Astrocyte (in vitro differentiated cells and primary cell): Measurements from ENCODE around the gene INAVA. TPM values are rescaled to one million over a fixed set of nuclear protein-coding genes. Genes with fewer than 3 reads are reported as not detected.

Experiments
- DNase-seq: peaks from one replicate; pipeline ENCODE4 v3.0.0-alpha.2; 2010; ENCODE audit warnings: low read depth
- FAIRE-seq: peaks from 2 replicates; lab custom pipeline; 2011; peaks lifted over from hg19 to GRCh38; lab: Jason Lieb, UNC
- H2AFZ ChIP-seq: 2 replicates; pipeline ENCODE4 v1.6.0; 2012; ENCODE audit warnings: low read depth, low read length, inconsistent platforms
- H3K27ac ChIP-seq: 2 replicates; pipeline ENCODE4 v1.5.1; 2011; ENCODE audit warnings: low read depth, low read length, inconsistent platforms
- H3K27me3 ChIP-seq: 2 replicates; pipeline ENCODE4 v1.6.0; 2011; ENCODE audit warnings: low read length, inconsistent platforms; ENCODE audit not compliant: insufficient read depth
- H3K36me3 ChIP-seq: 2 replicates; pipeline ENCODE4 v1.5.1; 2011; ENCODE audit warnings: low read length, inconsistent platforms; ENCODE audit not compliant: insufficient read depth
- H3K4me1 ChIP-seq: 2 replicates; pipeline ENCODE4 v1.5.1; 2011; ENCODE audit warnings: low read length, inconsistent platforms; ENCODE audit not compliant: insufficient read depth
- H3K4me2 ChIP-seq: 2 replicates; pipeline ENCODE4 v1.6.0; 2012; ENCODE audit warnings: low read length, inconsistent platforms
- H3K4me3 ChIP-seq: 2 replicates; pipeline ENCODE4 v1.5.1; 2011; ENCODE audit warnings: low read depth, mild to moderate bottlenecking, low read length, inconsistent platforms; ENCODE audit not compliant: insufficient read depth
- H3K79me2 ChIP-seq: 2 replicates; pipeline ENCODE4 v1.6.0; 2012; ENCODE audit warnings: mild to moderate bottlenecking, low read length, inconsistent platforms; ENCODE audit not compliant: insufficient read depth
- H3K9ac ChIP-seq: 2 replicates; pipeline ENCODE4 v1.6.0; 2012; ENCODE audit warnings: mild to moderate bottlenecking, low read length, inconsistent platforms
- H3K9me3 ChIP-seq: 2 replicates; pipeline ENCODE4 v1.5.1; 2012; ENCODE audit warnings: low read depth, mild to moderate bottlenecking, low read length, inconsistent platforms; ENCODE audit not compliant: insufficient read depth
- H4K20me1 ChIP-seq: 2 replicates; pipeline ENCODE4 v1.6.0; 2012; ENCODE audit warnings: low read length, inconsistent platforms; ENCODE audit not compliant: insufficient read depth
- H3K27ac Mint-ChIP-seq: one replicate; pipeline ENCODE4 v1.8.0; 2021; ENCODE audit warnings: mild to moderate bottlenecking, mixed read lengths; ENCODE audit not compliant: unreplicated experiment
- H3K27me3 Mint-ChIP-seq: one replicate; pipeline ENCODE4 v1.8.0; 2021; ENCODE audit warnings: low read depth, mixed read lengths; ENCODE audit not compliant: unreplicated experiment
- H3K36me3 Mint-ChIP-seq: one replicate; pipeline ENCODE4 v1.8.0; 2021; ENCODE audit warnings: low read depth, mixed read lengths; ENCODE audit not compliant: unreplicated experiment
- H3K4me1 Mint-ChIP-seq: one replicate; pipeline ENCODE4 v1.8.0; 2021; ENCODE audit warnings: low read depth, mixed read lengths; ENCODE audit not compliant: unreplicated experiment
- H3K4me3 Mint-ChIP-seq: one replicate; pipeline ENCODE4 v1.8.0; 2021; ENCODE audit warnings: mild to moderate bottlenecking, moderate library complexity, mixed read lengths; ENCODE audit not compliant: unreplicated experiment
- H3K9me3 Mint-ChIP-seq: one replicate; pipeline ENCODE4 v1.8.0; 2021; ENCODE audit warnings: mild to moderate bottlenecking, mixed read lengths; ENCODE audit not compliant: unreplicated experiment
- EZH2 ChIP-seq: IDR thresholded peaks from 2 replicates; pipeline ENCODE4 v1.6.1; 2012; ENCODE audit warnings: mild to moderate bottlenecking, low read length, inconsistent platforms; ENCODE audit not compliant: insufficient read depth
- total RNA-seq: library from RNA; stranded (reverse); gene quantifications from 2 replicates; pipeline ENCODE4 v1.2.1, GENCODE V29; 2021
- TF ChIP-seq, protein P1 (sequence below): IDR thresholded peaks from 2 replicates; pipeline ENCODE4 v1.5.1; 2011; ENCODE audit warnings: low read depth, mild to moderate bottlenecking, inconsistent platforms, low read length, moderate library complexity; ENCODE audit not compliant: insufficient read depth

The INAVA gene
- total RNA-seq, 1 donor from 2014 or later: 10.3 TPM

DNA sequence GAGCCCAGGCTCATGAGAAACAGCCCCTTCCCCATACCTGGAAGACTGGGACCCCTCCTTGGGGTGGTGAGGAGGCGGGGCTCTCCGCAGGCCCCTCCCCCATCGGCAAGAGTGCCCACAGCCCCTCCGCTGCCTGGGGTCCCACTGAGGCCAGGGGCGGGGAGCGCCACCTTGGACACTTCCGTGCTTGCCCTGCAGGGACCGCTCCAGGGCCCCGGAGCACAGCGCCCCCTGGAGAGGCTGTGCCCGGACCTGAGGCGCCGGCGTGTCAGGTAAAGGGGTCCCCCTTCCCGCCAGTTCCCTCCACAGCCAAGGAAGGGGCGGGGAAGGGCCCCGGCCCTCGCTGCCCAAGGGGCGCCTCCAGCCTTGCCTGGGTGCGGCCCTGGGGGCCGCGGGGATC lies 21.5 kb downstream of the INAVA start:
- H3K36me3 Mint-ChIP-seq: peaks cover 10% of the 10 kb centered on the region
- H3K9ac ChIP-seq: no peak overlapping the region
- peaks cover 5% of the 10 kb centered on the region for H3K27me3 Mint-ChIP-seq
- no peak overlapping the region for H3K4me3 ChIP-seq
- no peak for TF ChIP-seq EZH2
- TF ChIP-seq, protein P1, sequence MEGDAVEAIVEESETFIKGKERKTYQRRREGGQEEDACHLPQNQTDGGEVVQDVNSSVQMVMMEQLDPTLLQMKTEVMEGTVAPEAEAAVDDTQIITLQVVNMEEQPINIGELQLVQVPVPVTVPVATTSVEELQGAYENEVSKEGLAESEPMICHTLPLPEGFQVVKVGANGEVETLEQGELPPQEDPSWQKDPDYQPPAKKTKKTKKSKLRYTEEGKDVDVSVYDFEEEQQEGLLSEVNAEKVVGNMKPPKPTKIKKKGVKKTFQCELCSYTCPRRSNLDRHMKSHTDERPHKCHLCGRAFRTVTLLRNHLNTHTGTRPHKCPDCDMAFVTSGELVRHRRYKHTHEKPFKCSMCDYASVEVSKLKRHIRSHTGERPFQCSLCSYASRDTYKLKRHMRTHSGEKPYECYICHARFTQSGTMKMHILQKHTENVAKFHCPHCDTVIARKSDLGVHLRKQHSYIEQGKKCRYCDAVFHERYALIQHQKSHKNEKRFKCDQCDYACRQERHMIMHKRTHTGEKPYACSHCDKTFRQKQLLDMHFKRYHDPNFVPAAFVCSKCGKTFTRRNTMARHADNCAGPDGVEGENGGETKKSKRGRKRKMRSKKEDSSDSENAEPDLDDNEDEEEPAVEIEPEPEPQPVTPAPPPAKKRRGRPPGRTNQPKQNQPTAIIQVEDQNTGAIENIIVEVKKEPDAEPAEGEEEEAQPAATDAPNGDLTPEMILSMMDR: no peak
- no peaks in the 10 kb centered on the region for H3K36me3 ChIP-seq
- no peak overlapping the region for H3K27ac Mint-ChIP-seq
- H3K4me1 Mint-ChIP-seq: peaks cover 4% of the 10 kb centered on the region
- no peaks in the 10 kb centered on the region for H3K79me2 ChIP-seq
- H3K4me3 Mint-ChIP-seq: no peak overlapping the region
- no peaks in the 10 kb centered on the region for H3K9me3 Mint-ChIP-seq
- FAIRE-seq (no peak), DNase-seq (no peak)
- no peaks in the 10 kb centered on the region for H3K27me3 ChIP-seq
- H3K4me1 ChIP-seq: no peaks in the 10 kb centered on the region
- no peak overlapping the region for H3K27ac ChIP-seq
- no peaks in the 10 kb centered on the region for H4K20me1 ChIP-seq
- H2AFZ ChIP-seq: no peak overlapping the region
- no peaks in the 10 kb centered on the region for H3K9me3 ChIP-seq
- no peak overlapping the region for H3K4me2 ChIP-seq

DNA sequence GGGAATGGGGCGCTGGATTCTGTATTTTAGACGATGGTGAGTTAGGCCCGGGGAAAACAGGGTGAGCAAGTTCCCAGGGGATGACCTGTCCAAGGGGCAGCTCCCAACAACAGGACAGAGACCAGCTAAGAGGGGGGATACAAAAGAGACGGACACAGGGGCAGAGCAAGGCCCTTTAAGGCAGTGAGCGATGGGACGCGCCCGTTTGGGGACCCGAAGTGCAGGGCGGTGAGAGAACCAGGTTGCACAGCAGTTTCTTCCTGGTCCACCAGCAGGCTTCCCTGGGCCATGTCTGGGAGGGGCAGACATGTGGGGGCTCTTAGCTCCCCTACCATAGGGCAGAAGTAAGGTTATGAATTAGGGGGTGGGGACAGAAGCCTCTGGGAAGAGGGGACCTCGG lies 22.0 kb downstream of the INAVA start:
- H3K9me3 Mint-ChIP-seq: no peaks in the 10 kb centered on the region
- Histone ChIP-seq H3K9me3 (no peaks in the 10 kb centered on the region), H4K20me1 (no peaks in the 10 kb centered on the region), H3K4me3 (no peak overlapping the region), H3K27me3 (no peaks in the 10 kb centered on the region), H3K27ac (no peak overlapping the region), H3K79me2 (no peaks in the 10 kb centered on the region), H3K36me3 (no peaks in the 10 kb centered on the region), H3K4me2 (no peak overlapping the region), H3K4me1 (no peaks in the 10 kb centered on the region), H3K9ac (no peak overlapping the region), H2AFZ (no peak overlapping the region)
- DNase-seq (no peak), FAIRE-seq (no peak)
- H3K27ac Mint-ChIP-seq: no peak overlapping the region
- H3K36me3 Mint-ChIP-seq: peaks cover 7% of the 10 kb centered on the region
- peaks cover 4% of the 10 kb centered on the region for H3K4me1 Mint-ChIP-seq
- H3K27me3 Mint-ChIP-seq: peaks cover 5% of the 10 kb centered on the region
- no peak overlapping the region for H3K4me3 Mint-ChIP-seq
- TF ChIP-seq EZH2: no peak
- TF ChIP-seq, protein P1: no peak

DNA sequence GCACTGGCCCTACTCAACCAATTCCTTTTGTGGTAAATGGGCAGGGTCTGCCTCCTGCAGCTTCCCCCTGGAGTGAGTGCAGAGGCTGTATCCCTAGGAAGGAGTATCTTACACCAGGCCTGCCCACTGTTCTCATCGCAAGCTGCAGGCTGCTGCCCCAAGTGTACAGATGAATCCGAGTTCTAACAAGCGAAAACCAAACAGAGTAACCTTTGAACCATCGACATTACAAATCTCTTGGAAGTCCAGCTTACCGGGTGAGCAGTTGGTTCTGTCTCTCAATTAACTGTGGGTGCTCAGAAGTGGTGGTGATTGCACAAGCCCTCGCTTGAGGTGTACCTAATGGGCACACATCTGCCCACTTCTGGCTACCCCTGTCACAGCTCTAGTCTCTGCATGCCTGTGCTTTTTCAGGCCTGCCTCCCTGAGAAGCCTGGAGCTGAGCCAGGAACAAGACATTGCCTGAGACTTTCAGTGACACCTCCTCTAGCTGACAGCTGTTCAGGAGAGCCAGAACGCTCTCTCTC lies 22.7 kb downstream of the INAVA start:
- peaks cover 5% of the 10 kb centered on the region for H3K27me3 Mint-ChIP-seq
- H3K9me3 ChIP-seq: no peaks in the 10 kb centered on the region
- H3K79me2 ChIP-seq: no peaks in the 10 kb centered on the region
- no peak for FAIRE-seq
- H3K36me3 ChIP-seq: no peaks in the 10 kb centered on the region
- peaks cover 4% of the 10 kb centered on the region for H3K36me3 Mint-ChIP-seq
- H3K27ac ChIP-seq: no peak overlapping the region
- no peaks in the 10 kb centered on the region for H3K9me3 Mint-ChIP-seq
- H3K4me3 Mint-ChIP-seq: no peak overlapping the region
- no peaks in the 10 kb centered on the region for H3K4me1 ChIP-seq
- no peak for TF ChIP-seq EZH2
- TF ChIP-seq, protein P1: no peak
- no peaks in the 10 kb centered on the region for H3K27me3 ChIP-seq
- no peak for DNase-seq
- no peak overlapping the region for H3K27ac Mint-ChIP-seq
- no peak overlapping the region for H2AFZ ChIP-seq
- no peak overlapping the region for H3K4me3 ChIP-seq
- no peak overlapping the region for H3K4me2 ChIP-seq
- no peaks in the 10 kb centered on the region for H4K20me1 ChIP-seq
- H3K9ac ChIP-seq: no peak overlapping the region
- peaks cover 4% of the 10 kb centered on the region for H3K4me1 Mint-ChIP-seq
